NCI-H1694 (cell line): ENCODE measurements around the gene LGALS4.
A peak's percentile ranks its signal among the peaks of the same experiment; 100 is the strongest.
"Not testable (repeated sequence)": the region's sequence is repeated elsewhere in the genome, so short reads cannot be mapped to it uniquely, and the experiment has no call there.

Experiments
- DNase-seq: peaks from one replicate; lab custom pipeline; 2025; lab: John Stamatoyannopoulos, UW

The LGALS4 gene, protein sequence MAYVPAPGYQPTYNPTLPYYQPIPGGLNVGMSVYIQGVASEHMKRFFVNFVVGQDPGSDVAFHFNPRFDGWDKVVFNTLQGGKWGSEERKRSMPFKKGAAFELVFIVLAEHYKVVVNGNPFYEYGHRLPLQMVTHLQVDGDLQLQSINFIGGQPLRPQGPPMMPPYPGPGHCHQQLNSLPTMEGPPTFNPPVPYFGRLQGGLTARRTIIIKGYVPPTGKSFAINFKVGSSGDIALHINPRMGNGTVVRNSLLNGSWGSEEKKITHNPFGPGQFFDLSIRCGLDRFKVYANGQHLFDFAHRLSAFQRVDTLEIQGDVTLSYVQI

DNA sequence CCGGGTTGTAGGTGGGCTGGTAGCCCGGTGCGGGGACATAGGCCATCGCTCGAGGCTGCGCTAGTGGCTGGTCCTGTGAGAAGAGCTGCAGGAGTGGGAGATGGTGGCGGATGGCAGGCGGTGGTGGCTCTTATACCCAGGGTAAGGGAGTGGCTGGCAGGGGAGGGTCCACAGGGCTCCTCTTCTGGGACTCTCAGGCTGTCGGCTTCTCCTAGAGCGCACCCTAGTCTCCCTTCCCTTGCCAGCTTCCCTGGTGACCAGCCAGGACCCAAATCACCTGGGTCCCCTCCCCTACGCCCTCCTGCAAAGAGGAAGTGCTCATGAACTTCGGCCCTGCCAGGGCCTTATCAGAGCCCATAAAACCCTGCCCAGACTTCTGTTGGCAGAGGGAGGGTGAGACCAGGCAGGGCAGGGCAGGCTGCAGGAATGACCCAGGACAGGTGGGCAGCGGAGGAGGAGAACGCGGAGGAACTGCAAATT, at the start of gene LGALS4:
Gene LGALS4, minus strand, starts transcription at position 105 of the 480 bp plus-strand sequence. Its CDS starts 59 bp downstream, at position 46.
- DNase-seq = no peak

DNA sequence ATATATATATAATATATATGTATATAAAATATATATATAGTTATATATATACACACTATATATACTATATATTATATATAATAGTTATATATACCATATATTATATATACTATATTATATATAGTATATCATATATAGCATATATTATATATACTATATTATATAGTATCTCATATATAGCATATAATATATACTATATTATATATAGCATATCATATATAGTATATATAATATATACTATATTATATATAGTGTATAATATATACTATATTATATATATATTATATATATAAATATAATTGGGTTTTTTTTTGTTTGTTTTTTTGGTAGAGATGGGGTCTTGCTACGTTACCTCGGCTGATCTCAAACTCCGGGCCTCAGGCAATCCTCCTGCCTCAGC, 48.6 kb upstream of the LGALS4 start:
- DNase-seq = no peak

DNA sequence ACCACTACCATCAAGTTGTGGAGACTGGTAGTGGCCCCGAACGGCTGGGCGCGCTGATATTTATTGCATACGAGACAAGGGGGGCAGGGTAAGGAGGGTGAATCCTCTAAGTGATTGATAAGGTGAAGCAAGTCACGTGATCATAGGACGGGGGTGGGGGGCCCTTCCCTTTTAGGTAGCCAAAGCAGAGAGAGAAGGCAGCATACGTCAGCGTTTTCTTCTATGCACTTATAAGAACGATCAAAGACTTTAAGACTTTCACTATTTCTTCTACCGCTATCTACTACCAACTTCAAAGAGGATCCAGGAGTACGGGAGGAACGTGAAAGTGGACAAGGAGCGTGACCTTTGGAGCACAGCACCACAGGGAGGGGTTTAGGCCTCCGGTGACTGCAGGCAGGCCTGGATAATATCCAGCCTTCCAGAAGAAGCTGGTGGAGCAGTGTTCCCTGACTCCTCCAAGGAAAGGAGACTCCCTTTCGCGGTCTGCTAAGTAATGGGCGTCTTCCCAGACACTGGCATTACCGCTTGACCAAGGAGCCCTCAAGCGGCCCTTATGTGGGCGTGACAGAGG, 47.0 kb upstream of the LGALS4 start:
- DNase-seq = not testable (repeated sequence)

DNA sequence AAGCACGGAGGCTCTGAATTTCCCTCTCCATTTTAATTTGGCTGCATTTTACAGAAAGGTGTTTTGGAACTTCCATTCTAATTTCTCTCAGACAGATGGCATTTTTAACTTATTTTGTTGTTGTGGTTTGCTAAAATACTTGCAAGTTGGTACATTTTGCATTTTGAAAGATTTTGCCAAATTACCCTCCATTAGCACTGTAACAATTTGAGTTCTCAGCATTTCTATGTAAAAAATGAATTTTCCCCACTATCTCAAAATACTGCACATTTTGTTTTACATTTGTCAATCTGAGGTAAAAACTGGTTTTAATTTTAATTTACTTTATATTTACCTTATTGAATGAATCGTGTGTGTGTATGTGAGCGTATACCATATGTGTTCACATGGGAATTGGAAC, 44.1 kb upstream of the LGALS4 start:
- DNase-seq = no peak

DNA sequence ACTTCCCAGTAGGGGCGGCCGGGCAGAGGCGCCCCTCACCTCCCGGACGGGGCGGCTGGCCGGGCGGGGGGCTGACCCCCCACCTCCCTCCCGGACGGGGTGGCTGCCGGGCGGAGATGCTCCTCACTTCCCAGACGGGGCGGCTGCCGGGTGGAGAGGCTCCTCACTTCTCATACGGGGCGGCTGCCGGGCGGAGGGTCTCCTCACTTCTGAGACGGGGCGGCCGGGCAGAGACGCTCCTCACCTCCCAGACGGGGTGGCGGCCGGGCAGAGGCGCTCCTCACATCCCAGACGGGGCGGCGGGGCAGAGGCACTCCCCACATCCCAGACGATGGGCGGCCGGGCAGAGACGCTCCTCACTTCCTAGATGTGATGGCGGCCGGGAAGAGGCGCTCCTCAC, 43.0 kb upstream of the LGALS4 start:
- not testable (repeated sequence) for DNase-seq

DNA sequence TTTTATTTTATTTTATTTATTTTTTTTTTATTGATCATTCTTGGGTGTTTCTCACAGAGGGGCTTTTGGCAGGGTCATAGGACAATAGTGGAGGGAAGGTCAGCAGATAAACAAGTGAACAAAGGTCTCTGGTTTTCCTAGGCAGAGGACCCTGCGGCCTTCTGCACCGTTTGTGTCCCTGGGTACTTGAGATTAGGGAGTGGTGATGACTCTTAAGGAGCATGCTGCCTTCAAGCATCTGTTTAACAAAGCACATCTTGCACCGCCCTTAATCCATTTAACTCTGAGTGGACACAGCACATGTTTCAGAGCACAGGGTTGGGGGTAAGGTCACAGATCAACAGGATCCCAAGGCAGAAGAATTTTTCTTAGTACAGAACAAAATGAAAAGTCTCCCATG, 42.2 kb upstream of the LGALS4 start:
- not testable (repeated sequence) for DNase-seq

DNA sequence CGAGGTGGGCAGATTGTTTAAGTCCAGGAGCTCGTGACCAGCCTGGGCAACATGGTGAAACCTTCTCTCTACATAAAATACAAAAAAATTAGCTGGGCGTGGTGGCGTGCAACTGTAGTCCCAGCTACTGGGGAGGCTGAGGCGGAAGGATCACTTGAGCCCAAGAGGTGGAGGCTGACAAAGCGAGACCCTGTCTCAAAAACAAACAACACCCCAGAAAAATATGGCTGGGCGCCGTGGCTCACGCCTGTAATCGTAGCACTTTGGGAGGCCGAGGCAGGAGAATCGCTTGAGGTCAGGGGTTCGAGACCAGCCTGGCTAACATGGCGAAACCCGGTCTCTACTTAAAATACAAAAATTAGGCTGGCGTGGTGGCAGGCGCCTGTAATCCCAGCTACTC, 40.5 kb upstream of the LGALS4 start:
- no peak for DNase-seq

DNA sequence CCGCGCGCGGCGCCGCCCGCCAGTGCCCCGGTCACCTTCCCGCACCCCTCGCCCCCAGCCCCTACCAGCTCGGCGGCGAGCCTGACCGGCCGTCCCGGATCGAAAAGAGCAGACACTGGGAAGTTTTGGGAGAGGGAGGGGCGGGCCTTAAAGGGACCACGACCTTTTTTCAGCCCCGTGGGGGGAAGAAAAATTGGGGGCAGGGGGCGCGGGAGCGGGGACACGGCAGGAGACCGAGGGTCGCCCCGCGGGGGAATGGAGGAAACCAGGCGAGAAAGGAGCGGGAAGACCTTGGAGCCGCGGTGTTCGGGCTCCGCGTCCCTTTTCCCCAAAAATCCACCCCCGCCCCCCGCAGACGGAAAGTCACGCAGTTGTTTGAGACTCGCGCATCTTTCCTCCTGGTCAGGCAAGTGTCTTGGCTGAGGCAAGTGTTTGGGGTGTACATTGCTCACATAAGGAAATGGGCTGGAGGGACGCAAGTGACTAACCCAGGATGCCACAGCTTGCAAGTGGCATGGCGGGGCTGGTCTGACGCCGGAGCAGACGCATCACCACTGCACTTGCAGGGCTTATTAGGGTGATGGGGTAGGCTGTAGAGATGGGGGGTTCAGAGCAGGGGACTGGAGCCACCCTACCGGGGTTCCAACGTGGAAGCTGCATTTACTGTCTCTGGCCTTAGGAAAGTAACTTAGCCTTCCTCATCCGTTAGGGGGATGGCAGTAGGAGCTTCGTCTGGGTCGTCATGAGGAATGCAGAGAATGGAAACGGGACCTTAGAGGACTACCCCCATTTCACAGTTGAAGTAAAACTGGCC, 39.7 kb upstream of the LGALS4 start:
- DNase-seq = no peak

DNA sequence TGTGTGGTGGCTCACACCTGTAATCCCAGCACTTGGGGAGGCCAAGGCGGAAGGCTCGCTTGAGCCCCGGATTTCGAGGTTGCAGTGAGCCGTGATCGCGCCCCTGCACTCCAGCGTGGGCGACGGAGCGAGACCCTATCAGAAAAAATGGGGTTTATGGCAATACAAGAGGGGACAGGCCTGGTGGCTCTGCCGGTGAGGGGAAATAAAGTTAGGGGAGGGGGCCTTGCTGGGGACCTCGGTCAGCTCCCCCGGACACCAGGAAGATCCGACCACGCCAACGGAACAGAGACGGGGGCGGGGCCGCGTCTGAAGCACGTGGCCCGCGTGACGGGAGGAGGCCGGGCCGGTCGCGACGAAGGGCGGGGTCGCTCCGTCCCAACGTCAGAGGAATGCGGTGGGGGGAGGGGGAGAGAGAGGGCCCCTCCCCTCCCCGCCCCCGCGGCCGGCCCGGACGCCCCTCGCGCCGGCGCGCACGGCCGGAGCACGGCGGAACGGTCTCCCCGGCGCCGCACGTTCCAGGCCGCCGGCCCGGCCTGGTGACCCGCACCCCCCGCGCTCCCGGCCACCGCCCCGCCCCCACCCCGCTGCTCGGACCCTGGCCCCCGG, 39.0 kb upstream of the LGALS4 start:
- peak; percentile 68 for DNase-seq

DNA sequence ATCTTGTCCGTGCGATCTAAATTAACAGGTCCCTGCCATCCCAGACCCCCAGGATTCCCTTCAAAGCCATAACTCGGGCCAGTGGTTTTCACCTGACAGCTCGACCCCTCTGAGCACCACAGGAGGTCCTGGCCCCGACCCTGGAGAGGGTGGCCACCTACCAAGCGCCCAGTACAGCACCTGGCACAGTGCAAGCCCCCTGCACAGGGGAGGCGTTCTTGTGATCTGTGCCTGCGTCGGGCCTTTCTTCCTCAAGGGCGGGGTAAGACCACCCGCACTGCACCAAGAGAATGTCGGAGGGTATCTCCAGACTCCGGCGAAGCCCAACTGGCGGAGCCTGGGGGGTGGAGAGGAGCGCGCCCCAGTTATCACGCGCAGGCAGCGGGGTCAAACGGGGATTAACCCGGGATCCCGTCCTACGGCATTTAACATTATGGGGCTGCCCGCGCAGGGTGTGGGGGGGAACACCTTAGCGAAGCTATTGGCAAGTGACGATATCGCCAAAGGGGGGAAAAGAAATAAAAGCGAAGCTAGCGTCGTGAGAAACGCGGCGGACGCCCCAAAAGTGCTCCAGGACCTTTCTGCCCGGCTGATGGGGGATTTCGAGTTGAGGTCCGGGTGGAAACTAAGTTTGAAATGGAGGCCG, 38.4 kb upstream of the LGALS4 start:
- no peak for DNase-seq

DNA sequence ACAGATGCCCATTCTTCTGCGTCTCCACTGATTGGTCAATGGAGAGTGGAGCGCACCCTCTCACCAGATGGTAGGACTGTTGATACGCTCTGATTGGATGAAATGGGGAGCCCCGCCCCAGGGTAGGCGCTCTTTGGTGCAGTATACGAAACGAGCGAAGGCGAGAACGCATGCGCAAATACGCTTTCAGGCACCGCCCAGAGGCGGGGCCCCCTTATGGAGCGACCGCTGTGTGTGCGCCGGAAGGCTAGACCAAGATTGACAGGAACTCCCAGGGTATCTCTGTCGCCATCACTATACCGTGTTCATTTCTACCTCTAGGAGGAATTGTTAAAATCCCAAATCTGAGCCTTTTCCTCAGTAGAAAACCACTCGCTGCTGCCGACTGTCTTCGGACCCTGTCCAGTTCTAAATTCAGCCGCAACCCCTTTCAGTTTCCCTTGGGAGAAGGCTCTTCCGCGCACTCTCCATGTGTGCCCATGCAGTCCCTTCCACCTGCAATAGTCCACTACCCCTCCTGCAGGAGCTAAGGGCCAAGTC, 37.8 kb upstream of the LGALS4 start:
- DNase-seq = no peak

DNA sequence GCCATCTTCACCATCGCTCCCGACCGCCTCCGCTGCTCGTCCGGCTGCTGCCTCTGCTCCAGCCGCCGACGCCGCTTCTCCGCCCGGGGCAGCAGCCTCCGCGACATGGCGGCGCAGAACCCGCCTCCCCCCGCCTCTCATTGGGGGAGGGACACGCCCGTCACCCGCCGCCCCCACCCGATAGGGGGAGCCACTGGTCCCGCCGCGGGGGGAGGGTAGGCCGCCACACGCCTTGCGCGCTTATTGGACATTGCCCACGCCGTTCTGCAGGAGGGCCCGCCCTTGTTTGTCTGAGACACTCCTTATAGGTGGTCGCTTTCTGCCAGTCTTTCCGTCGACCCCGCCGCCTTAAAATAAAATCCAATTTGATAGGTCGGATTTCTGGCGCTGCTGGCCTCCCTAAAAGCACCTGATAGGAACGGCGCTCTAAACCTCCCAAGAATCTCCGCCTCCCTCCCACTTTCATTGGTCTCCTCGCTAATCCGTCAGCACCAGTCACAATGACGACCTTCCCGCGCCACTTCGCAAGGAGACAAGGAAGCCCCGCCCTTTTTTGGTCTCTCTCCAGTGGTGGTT, 37.2 kb upstream of the LGALS4 start, which contains the start of gene HNRNPL:
Gene HNRNPL, minus strand, starts transcription at position 127 of the 576 bp plus-strand sequence. Its CDS starts 20 bp downstream, at position 107.
- DNase-seq = peak; percentile 100

DNA sequence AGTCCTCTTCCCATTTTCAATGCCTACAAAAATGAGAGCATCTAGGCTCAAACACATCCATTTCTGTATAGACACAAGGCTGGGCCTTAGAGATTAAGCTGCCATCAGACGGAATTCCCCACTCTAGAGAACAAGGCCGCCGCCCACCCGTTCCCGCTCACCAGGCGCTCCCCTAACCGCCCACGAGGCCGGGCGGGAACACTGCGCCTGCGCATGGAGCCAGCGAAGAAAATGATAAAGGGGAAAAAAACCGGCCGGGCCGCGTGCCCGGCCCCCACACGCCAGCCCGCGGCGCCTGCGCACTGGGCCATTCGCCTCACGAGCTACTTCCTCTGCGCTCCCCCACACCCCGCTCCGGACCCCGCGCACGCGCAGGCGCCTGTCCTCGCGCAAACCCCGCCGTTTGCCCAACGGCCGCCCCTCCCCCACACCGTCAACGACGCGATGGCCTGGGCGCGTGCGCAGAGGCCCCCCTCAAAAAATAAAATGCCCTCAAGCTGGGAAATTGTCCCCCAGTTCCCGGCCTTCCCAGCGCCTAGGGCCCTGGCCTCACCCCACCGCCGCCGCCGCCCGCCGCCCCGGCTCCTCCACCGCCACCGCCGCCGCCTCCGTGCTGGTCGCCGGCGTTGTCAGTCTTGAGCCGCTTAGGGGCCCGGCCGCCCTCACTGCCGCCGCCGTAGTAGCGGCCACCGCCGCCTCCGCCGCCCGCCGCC, 36.6 kb upstream of the LGALS4 start:
- peak; percentile 95 for DNase-seq

DNA sequence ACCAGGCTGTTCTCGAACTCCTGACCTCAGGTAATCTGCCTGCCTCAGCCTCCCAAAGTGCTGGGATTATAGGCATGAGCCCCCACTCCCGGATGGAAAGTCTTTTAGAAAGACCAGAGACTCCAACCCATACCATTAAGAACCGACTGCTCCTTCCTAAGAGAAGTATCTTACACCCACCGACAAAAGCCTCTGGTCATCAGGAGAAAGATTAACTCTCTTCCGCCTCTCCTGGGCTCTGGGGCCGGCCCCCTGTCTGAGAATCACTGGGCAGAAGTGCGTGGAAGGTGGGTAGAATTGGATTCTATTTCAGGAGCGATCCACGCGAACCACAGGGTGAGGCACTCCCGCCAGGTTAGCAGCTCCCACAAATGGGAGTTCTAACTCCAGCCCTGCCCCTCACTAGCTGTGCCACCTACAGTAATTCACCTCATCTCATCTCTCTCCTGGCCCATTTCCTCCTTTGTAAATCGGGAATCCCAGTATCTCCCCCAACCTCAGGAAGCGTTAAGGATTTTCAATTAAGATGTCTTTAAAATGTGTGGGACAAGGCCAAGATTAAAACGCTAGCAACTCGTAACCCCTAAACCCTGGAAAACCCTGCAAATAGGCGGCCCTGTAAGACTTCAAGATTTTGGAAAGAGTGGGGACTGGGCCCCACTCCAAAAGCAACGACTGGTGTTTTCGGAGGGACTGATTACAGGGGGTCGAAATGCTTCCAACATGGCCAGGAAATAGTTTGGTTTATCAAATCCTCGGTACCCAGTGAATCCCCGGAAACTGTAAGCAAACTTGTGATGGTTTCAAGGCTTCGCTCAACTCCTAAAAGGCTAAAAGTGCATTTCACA, 35.8 kb upstream of the LGALS4 start:
- DNase-seq = no peak

DNA sequence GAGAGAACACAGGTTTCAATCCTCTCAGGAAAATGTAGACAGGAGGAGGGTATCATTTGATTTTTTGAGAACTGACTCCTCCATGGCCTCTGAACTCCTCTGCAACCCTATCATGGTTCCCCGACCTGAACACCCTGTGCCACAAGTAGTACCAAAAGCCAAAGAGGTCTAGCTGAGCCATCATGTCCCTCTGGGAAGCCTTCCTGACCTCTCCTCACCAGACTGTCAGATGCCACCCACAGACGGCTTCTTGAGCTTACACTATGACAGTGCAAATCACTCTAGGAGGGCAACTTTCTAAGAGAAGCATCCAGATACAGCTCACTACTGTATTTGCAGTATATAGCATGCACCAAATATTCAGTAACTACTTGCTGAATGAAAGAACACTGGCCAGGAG, 33.4 kb upstream of the LGALS4 start:
- no peak for DNase-seq

DNA sequence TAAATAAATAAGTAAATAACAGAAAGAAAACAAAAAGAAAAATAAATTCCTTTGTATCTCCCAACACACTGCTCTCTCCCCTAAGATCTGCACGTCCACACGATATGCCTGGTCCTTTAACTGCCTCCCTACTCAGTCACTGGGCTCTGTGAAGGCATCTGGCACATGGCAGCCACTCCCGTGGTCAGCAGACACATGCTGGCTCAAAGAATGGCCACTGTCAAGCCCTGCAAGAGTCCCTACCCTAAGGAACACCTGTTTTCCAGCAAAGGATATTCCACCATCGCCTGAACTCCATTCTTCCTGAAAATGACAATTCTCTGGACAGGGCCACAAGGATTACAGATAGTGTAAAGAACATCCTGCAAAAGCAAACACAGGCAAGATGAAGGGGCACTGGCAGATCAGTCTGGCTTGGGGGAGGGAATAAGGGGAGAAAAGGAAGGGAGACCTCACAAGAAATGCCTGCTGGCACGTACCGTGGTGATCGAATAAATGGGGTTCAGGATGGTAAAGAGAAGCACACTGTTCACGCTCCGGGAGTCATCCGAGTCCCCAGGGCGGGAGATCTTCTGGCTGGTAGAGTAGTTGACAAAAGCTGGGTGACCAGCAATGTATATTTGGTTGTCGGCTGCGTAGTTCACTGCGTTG, 32.8 kb upstream of the LGALS4 start:
- DNase-seq = no peak

DNA sequence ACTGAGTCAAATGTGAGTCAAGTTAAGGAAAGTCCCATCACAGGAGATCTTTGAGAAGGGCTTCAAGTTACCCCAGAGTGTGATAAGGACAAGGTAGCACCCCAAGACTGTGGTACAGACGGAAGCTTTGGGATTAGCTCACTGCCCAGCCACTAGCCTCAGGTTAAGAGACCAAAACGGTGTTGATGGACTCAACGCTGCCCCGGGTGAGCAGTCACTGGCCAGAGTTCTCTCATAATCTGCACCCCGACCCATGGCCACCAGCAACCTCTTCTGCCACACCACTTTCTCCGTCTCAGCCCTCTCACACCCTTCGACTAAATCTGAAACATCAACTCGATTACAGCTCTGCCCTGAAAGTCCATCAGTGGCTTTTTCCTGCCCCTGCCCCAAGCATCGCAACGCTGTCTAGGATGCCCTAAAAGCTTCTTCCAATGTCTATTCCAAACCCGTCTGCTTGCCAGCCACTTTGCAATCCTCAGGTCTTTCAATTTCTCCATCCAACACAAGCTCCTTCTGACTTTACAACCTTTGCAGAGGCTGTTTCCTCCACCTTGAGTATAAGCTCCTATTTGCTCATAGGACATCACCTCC, 31.4 kb upstream of the LGALS4 start:
- DNase-seq = no peak

DNA sequence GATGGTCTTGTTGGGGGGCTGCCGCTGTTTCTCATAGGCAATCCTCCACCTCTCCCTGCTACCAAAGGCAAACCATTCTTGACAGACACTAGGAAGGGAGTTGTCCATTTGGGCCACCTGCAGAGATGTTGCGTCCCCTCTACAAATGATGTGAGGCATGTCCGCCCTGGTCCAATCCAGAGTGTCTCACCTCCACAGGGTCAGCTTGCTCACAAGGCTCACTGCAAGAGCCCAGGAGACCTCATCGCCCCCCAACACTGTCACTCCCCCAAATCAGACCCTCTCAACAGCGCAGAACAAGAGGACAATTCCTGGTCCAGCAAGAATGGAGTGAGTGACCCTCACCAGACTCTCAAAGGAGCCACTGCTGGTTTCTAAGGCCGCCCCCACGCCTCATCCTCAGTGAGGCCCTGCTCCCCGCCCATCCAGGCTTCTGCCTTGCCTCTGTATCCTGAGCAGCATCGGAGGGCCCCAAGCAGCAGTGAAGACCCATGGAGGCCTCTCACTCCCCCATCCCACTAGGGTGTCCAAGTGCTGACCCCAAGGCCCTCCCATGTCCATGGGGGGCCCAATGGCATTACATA, 30.5 kb upstream of the LGALS4 start:
- no peak for DNase-seq
